Measurements from ENCODE around the gene S100A9. TPM values are rescaled to one million over a fixed set of nuclear protein-coding genes. Genes with fewer than 3 reads are reported as not detected.

The S100A9 gene
- total and polyA plus RNA-seq, 2 of the 4 experiments (the other 2 are of a cell fraction) = not detected

GRCh38 chr1:153387001-153387400 is 29.3 kb downstream of the S100A9 start:
- ATAC-seq (ENCODE audit: low read depth) (no peak), DNase-seq (no peak)
- CTCF ChIA-PET = no interaction called here

More at GRCh38 chr1:153387001-153387400, 29.3 kb downstream of the S100A9 start:
- H3K79me1 ChIP-seq (ENCODE audit: low read depth in 1 of 2, low read length in 2 of 2) = no peaks in the 10 kb centered on the region
- no peaks in the 10 kb centered on the region for H3K9me3 ChIP-seq (ENCODE audit: control insufficient read depth, insufficient read depth, low read length)
- no peak overlapping the region for H2AFZ ChIP-seq (replicated peaks; ENCODE audit: low read length, poor library complexity)
- in situ Hi-C loops (cut with MboI; ENCODE audit: low sequenced_read_pairs) = no loop called here
- H3K4me2 ChIP-seq (ENCODE audit: low read depth, low read length) = no peak overlapping the region
- no CpG with 5 or more reads among the region's 4 CpGs for WGBS, 2 experiments (ENCODE audit: extremely low coverage in 2 of 2, insufficient read length in 1 of 2)
- no peak overlapping the region for H4K8ac ChIP-seq (ENCODE audit: low read depth in 2 of 2, low read length in 2 of 2)
- H3K27me3 ChIP-seq (ENCODE audit: control insufficient read depth, insufficient read depth, low read length) = no peaks in the 10 kb centered on the region; the same call in 1 of the 2 replicates
- no peak overlapping the region for H3K4me3 ChIP-seq (ENCODE audit: insufficient read depth, low read depth, low read length)
- no peak overlapping the region for H3K56ac ChIP-seq (ENCODE audit: extremely low read depth, insufficient read depth, low read length)
- dilution Hi-C loops (cut with HindIII; ENCODE audit: low sequenced_read_pairs, unreplicated experiment) = no loop called here
- no peak overlapping the region for H3K9ac ChIP-seq (ENCODE audit: low read depth, low read length)
- H2BK20ac ChIP-seq (ENCODE audit: low read depth, low read length) = no peak overlapping the region
- no peak for TF ChIP-seq ELK1 (IDR thresholded peaks at IDR 0.05; ENCODE audit: borderline replicate concordance, low read depth, low read length)
- TF ChIP-seq RCOR1 (IDR thresholded peaks at IDR 0.05; ENCODE audit: insufficient replicate concordance, low read length) = no peak
- no peak for TF ChIP-seq BHLHE40 (IDR thresholded peaks at IDR 0.05; ENCODE audit: low read depth, low read length)
- TF ChIP-seq RFX5 (IDR thresholded peaks at IDR 0.05; ENCODE audit: low read depth, low read length) = no peak
- no peak for TF ChIP-seq FOS (IDR thresholded peaks at IDR 0.05; ENCODE audit: low read depth, low read length)
- no peak for TF ChIP-seq MAFK (IDR thresholded peaks at IDR 0.05; ENCODE audit: low read depth, low read length)
- no peak for TF ChIP-seq SMC3 (IDR thresholded peaks at IDR 0.05; ENCODE audit: low read depth, low read length)
- TF ChIP-seq CEBPB (IDR thresholded peaks at IDR 0.05; ENCODE audit: low read depth, low read length) = no peak
- TF ChIP-seq NFE2L2 (IDR thresholded peaks at IDR 0.05; ENCODE audit: low read depth, low read length) = no peak
- TF ChIP-seq MXI1 (IDR thresholded peaks at IDR 0.05; ENCODE audit: borderline replicate concordance, low read depth, low read length) = no peak
- no peak for TF ChIP-seq POLR2A (IDR thresholded peaks at IDR 0.05; ENCODE audit: low read depth, low read length)
- no peak for TF ChIP-seq CTCF (conservative IDR thresholded peaks at IDR 0.05; ENCODE audit: low read depth, low read length)
- TF ChIP-seq CHD1 (IDR thresholded peaks at IDR 0.05; ENCODE audit: low read depth, low read length) = no peak
- TF ChIP-seq USF2 (IDR thresholded peaks at IDR 0.05; ENCODE audit: low read depth, low read length) = no peak
- TF ChIP-seq MAZ (IDR thresholded peaks at IDR 0.05; ENCODE audit: borderline replicate concordance, low read depth, low read length) = no peak
- TF ChIP-seq RAD21 (IDR thresholded peaks at IDR 0.05; ENCODE audit: low read length) = no peak
- no peak overlapping the region for H3K4ac ChIP-seq (ENCODE audit: low read depth, low read length)
- H4K5ac ChIP-seq (ENCODE audit: low read depth, low read length) = no peak overlapping the region
- H2AK5ac ChIP-seq (ENCODE audit: low read depth, low read length) = no peak overlapping the region
- H3K27ac ChIP-seq (ENCODE audit: insufficient read depth, low read length) = no peak overlapping the region
- no peak overlapping the region for H3K23ac ChIP-seq (ENCODE audit: low read depth, low read length)
- POLR2A ChIA-PET (ENCODE audit: unreplicated experiment) = no interaction called here
- H2BK120ac ChIP-seq (ENCODE audit: low read depth, low read length) = no peak overlapping the region
- H2BK15ac ChIP-seq (ENCODE audit: low read depth, low read length) = no peak overlapping the region
- H4K91ac ChIP-seq (ENCODE audit: insufficient read depth, low read depth, low read length) = no peak overlapping the region
- no peak overlapping the region for H2BK5ac ChIP-seq (ENCODE audit: low read depth, low read length, poor library complexity, severe bottlenecking)
- H2AK9ac ChIP-seq (replicated peaks; ENCODE audit: low read depth, low read length, poor library complexity) = no peak overlapping the region
- no peaks in the 10 kb centered on the region for H3K36me3 ChIP-seq (ENCODE audit: control insufficient read depth, insufficient read depth, low read length)
- no peaks in the 10 kb centered on the region for H3K4me1 ChIP-seq (ENCODE audit: control insufficient read depth, insufficient read depth, low read length)
- BruUV-seq (replicated peaks) = no TSS peak
- no peaks in the 10 kb centered on the region for H3K9me1 ChIP-seq (ENCODE audit: insufficient read depth, low read length)
- intact Hi-C loops (cut with micrococcal nuclease) = no loop called here
- H3K14ac ChIP-seq (replicated peaks; ENCODE audit: low read depth, low read length) = no peak overlapping the region
- no peaks in the 10 kb centered on the region for H4K20me1 ChIP-seq (ENCODE audit: insufficient read depth, low read length)
- no peak overlapping the region for H3K18ac ChIP-seq (ENCODE audit: low read depth, low read length)
